HG03025 (cell line): ENCODE data around the gene PRIM1.
"Not testable (repeated sequence)": the region's sequence is repeated elsewhere in the genome, so short reads cannot be mapped to it uniquely, and the experiment has no call there.

Source experiments
- ATAC-seq: cut with Tn5 transposase; IDR thresholded peaks from one replicate; pipeline ENCODE4 v1.9.1; 2021; ENCODE audit warnings: mild to moderate bottlenecking, moderate library complexity; ENCODE audit not compliant: unreplicated experiment, low FRiP score

The PRIM1 gene

GRCh38 chr12:56720731-56721151, 31.4 kb downstream of the PRIM1 start:
- no peak for ATAC-seq

GRCh38 chr12:56719056-56719455, 33.1 kb downstream of the PRIM1 start:
- no peak for ATAC-seq

- no peak for ATAC-seq
Measured at GRCh38 chr12:56718636-56719035, 33.5 kb downstream of the PRIM1 start.

- ATAC-seq = no peak
Measured at GRCh38 chr12:56718149-56718548, 34.0 kb downstream of the PRIM1 start.

- no peak for ATAC-seq
Measured at GRCh38 chr12:56716933-56717880, 34.9 kb downstream of the PRIM1 start.

- ATAC-seq = no peak
Measured at GRCh38 chr12:56716458-56716857, 35.7 kb downstream of the PRIM1 start.

- no peak for ATAC-seq
Measured at GRCh38 chr12:56715798-56716197, 36.3 kb downstream of the PRIM1 start.

- no peak for ATAC-seq
Measured at GRCh38 chr12:56714431-56714929, 37.6 kb downstream of the PRIM1 start.

- ATAC-seq = no peak
Measured at GRCh38 chr12:56713345-56713744, 38.8 kb downstream of the PRIM1 start.

- no peak for ATAC-seq
Measured at GRCh38 chr12:56709759-56710376, 42.3 kb downstream of the PRIM1 start.

GRCh38 chr12:56704522-56704921, 47.6 kb downstream of the PRIM1 start:
- not testable (repeated sequence) for ATAC-seq

- no peak for ATAC-seq
Measured at GRCh38 chr12:56699020-56699661, 53.0 kb downstream of the PRIM1 start.

GRCh38 chr12:56695327-56696101, 56.6 kb downstream of the PRIM1 start:
- ATAC-seq = no peak

- ATAC-seq = no peak
Measured at GRCh38 chr12:56694161-56694560, 58.0 kb downstream of the PRIM1 start.

- no peak for ATAC-seq
Measured at GRCh38 chr12:56688846-56689109, 63.3 kb downstream of the PRIM1 start.

GRCh38 chr12:56688129-56688845, 63.8 kb downstream of the PRIM1 start, which contains the start of gene PTGES3:
Gene PTGES3 (minus strand): TSS chr12:56688284. CDS start chr12:56687999, 285 bp downstream.
- peak; percentile 65 for ATAC-seq

- ATAC-seq = peak; percentile 21
Measured at GRCh38 chr12:56687223-56688128, 64.6 kb downstream of the PRIM1 start.

- no peak for ATAC-seq
Measured at GRCh38 chr12:56684745-56685359, 67.3 kb downstream of the PRIM1 start.
